ENCODE measurements around the gene FITM2. TPM values are rescaled to one million over a fixed set of nuclear protein-coding genes. Genes with fewer than 3 reads are reported as not detected.

The FITM2 gene
- polyA plus RNA-seq, 1 of the 3 experiments (the other 2 are of a cell fraction): 3.6 TPM

- no peaks in the 10 kb centered on the region for H3K4me1 ChIP-seq (ENCODE audit: control insufficient read depth in 1 of 2, insufficient read depth in 2 of 2, low read depth in 1 of 2, low read length in 1 of 2)
- H3K36me3 ChIP-seq (replicated peaks in 1 of 2; ENCODE audit: control insufficient read depth in 1 of 2, insufficient read depth in 2 of 2, low read length in 1 of 2): no peaks in the 10 kb centered on the region
- ChIA-PET CTCF (interaction anchor here (0.6 to 1.8 kb wide), 6 partner anchors 9 to 189 kb away, joined by 3 to 5 read pairs (median 4); no protein-coding TSS in a partner anchor), POLR2A (no interaction called here)
- no peak for DNase-seq
- WGBS (ENCODE audit: low lambda C conversion rate): 70% methylated on average over 3 of the region's 3 CpGs
- H3F3A ChIP-seq (replicated peaks; ENCODE audit: insufficient read depth): no peaks in the 10 kb centered on the region
- no peaks in the 10 kb centered on the region for H3K27me3 ChIP-seq (ENCODE audit: insufficient read depth)
- no peak overlapping the region for H3K4me3 ChIP-seq (ENCODE audit: low read depth in 2 of 2, low read length in 1 of 2)
- H3K27ac ChIP-seq (ENCODE audit: low read depth in 2 of 2, low read length in 1 of 2): no peak overlapping the region
- H3K9me2 ChIP-seq: no peaks in the 10 kb centered on the region
- no peak overlapping the region for H3K4me2 ChIP-seq
- TF ChIP-seq USF1 (IDR thresholded peaks at IDR 0.05; ENCODE audit: borderline replicate concordance, low read depth) (no peak), NRF1 (IDR thresholded peaks at IDR 0.05; ENCODE audit: low read depth, low read length) (no peak), PBX3 (IDR thresholded peaks at IDR 0.05) (no peak), MXI1 (IDR thresholded peaks at IDR 0.05; ENCODE audit: low read depth, low read length) (no peak), MEF2A (IDR thresholded peaks at IDR 0.05; ENCODE audit: borderline replicate concordance, low read depth) (no peak), SMC3 (IDR thresholded peaks at IDR 0.05; ENCODE audit: low read depth, low read length) (no peak), RFX5 (IDR thresholded peaks at IDR 0.05; ENCODE audit: low read length) (no peak), CHD2 (IDR thresholded peaks at IDR 0.05; ENCODE audit: low read length, partially characterized antibody) (no peak), FOSL2 (IDR thresholded peaks at IDR 0.05; ENCODE audit: borderline replicate concordance, low read depth) (no peak), EP300 (IDR thresholded peaks at IDR 0.05; ENCODE audit: borderline replicate concordance in 1 of 2, low read depth in 1 of 2, low read length in 1 of 2) (no peak), FOXM1 (IDR thresholded peaks at IDR 0.05; ENCODE audit: low read depth) (no peak), RCOR1 (IDR thresholded peaks at IDR 0.05; ENCODE audit: low read length) (no peak), TEAD4 (IDR thresholded peaks at IDR 0.05; ENCODE audit: borderline replicate concordance, insufficient read depth) (no peak), CTCF (IDR thresholded peaks at IDR 0.05) (no peak), FOXJ3 (CRISPR knock-in tag; IDR thresholded peaks at IDR 0.05) (no peak), MAX (IDR thresholded peaks at IDR 0.05; ENCODE audit: low read depth) (no peak), JUND (IDR thresholded peaks at IDR 0.05) (no peak)
- no peak overlapping the region for H2AFZ ChIP-seq (ENCODE audit: low read depth)
- H3K9ac ChIP-seq: no peak overlapping the region
- H4K20me1 ChIP-seq (ENCODE audit: insufficient read depth): no peaks in the 10 kb centered on the region
- H3K9me3 ChIP-seq: no peaks in the 10 kb centered on the region
- no peaks in the 10 kb centered on the region for H3K79me2 ChIP-seq (ENCODE audit: insufficient read depth)
Measured at GRCh38 chr20:44282192-44282591, 28.8 kb downstream of the FITM2 start.
